Endothelial cell (in vitro differentiated cells): ENCODE results near the gene AMMECR1L. TPM values are rescaled to one million over a fixed set of nuclear protein-coding genes. Genes with fewer than 3 reads are reported as not detected.
"Not testable (repeated sequence)": the region's sequence is repeated elsewhere in the genome, so short reads cannot be mapped to it uniquely, and the experiment has no call there.

Experiments used
- DNase-seq: peaks from one replicate; pipeline ENCODE4 v3.0.0; 2021; ENCODE audit warnings: low spot score
- H3K27ac Mint-ChIP-seq: one replicate; pipeline ENCODE4 v1.8.0; 2021; ENCODE audit warnings: mixed read lengths, inconsistent platforms; ENCODE audit not compliant: unreplicated experiment
- H3K27me3 Mint-ChIP-seq: one replicate; pipeline ENCODE4 v1.8.0; 2021; ENCODE audit warnings: mild to moderate bottlenecking, moderate library complexity, mixed read lengths, inconsistent platforms; ENCODE audit not compliant: unreplicated experiment
- H3K36me3 Mint-ChIP-seq: one replicate; pipeline ENCODE4 v1.8.0; 2021; ENCODE audit warnings: mild to moderate bottlenecking, low read depth, mixed read lengths, inconsistent platforms; ENCODE audit not compliant: unreplicated experiment
- H3K4me1 Mint-ChIP-seq: one replicate; pipeline ENCODE4 v1.8.0; 2021; ENCODE audit warnings: mild to moderate bottlenecking, mixed read lengths, inconsistent platforms; ENCODE audit not compliant: unreplicated experiment
- H3K4me3 Mint-ChIP-seq: one replicate; pipeline ENCODE4 v1.8.0; 2021; ENCODE audit warnings: mild to moderate bottlenecking, mixed read lengths, inconsistent platforms; ENCODE audit not compliant: unreplicated experiment
- H3K9me3 Mint-ChIP-seq: one replicate; pipeline ENCODE4 v1.8.0; 2021; ENCODE audit warnings: mixed read lengths, inconsistent platforms; ENCODE audit not compliant: unreplicated experiment
- total RNA-seq: library from RNA; stranded (reverse); fragmentation: NEBNext Ultra II Directional; extraction: Animal tissue kit (Norgen Biotek cat#: 25700); gene quantifications from one replicate; pipeline ENCODE4 v1.2.1, GENCODE V29; 2021; ENCODE audit not compliant: unreplicated experiment
- TF ChIP-seq, protein P1 (sequence below): fragments of 200-600 bp; sonication (generic); IDR thresholded peaks from one replicate; pipeline ENCODE4 v1.5.0; 2021; ENCODE audit warnings: antibody characterized with exemption; ENCODE audit not compliant: unreplicated experiment

AMMECR1L gene
- total RNA-seq, 1 donor from 2014 or later, result 26.3 TPM

- no peaks in the 10 kb centered on the region for H3K4me1 Mint-ChIP-seq
- no peak for DNase-seq
- no peak overlapping the region for H3K27ac Mint-ChIP-seq
- no peaks in the 10 kb centered on the region for H3K9me3 Mint-ChIP-seq
- peaks cover 12% of the 10 kb centered on the region for H3K36me3 Mint-ChIP-seq
- TF ChIP-seq, protein P1, sequence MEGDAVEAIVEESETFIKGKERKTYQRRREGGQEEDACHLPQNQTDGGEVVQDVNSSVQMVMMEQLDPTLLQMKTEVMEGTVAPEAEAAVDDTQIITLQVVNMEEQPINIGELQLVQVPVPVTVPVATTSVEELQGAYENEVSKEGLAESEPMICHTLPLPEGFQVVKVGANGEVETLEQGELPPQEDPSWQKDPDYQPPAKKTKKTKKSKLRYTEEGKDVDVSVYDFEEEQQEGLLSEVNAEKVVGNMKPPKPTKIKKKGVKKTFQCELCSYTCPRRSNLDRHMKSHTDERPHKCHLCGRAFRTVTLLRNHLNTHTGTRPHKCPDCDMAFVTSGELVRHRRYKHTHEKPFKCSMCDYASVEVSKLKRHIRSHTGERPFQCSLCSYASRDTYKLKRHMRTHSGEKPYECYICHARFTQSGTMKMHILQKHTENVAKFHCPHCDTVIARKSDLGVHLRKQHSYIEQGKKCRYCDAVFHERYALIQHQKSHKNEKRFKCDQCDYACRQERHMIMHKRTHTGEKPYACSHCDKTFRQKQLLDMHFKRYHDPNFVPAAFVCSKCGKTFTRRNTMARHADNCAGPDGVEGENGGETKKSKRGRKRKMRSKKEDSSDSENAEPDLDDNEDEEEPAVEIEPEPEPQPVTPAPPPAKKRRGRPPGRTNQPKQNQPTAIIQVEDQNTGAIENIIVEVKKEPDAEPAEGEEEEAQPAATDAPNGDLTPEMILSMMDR, result no peak
- H3K27me3 Mint-ChIP-seq, result peaks cover 2% of the 10 kb centered on the region
- H3K4me3 Mint-ChIP-seq, result no peak overlapping the region
Observed at GRCh38 chr2:127843677-127844076, 42.1 kb downstream of the AMMECR1L start.

- Mint-ChIP-seq H3K27ac (no peak overlapping the region), H3K4me1 (no peaks in the 10 kb centered on the region), H3K4me3 (no peak overlapping the region), H3K9me3 (no peaks in the 10 kb centered on the region), H3K27me3 (peaks cover 4% of the 10 kb centered on the region), H3K36me3 (peaks cover 5% of the 10 kb centered on the region)
- TF ChIP-seq, protein P1, result no peak
- no peak for DNase-seq
Observed at GRCh38 chr2:127841466-127842178, 44.1 kb downstream of the AMMECR1L start.

GRCh38 chr2:127840893-127841292 is 44.9 kb downstream of the AMMECR1L start:
- H3K9me3 Mint-ChIP-seq, result no peaks in the 10 kb centered on the region
- H3K36me3 Mint-ChIP-seq, result peaks cover 4% of the 10 kb centered on the region
- H3K4me1 Mint-ChIP-seq, result no peaks in the 10 kb centered on the region
- no peak for DNase-seq
- no peak overlapping the region for H3K4me3 Mint-ChIP-seq
- TF ChIP-seq, protein P1, result no peak
- H3K27me3 Mint-ChIP-seq, result peaks cover 5% of the 10 kb centered on the region
- H3K27ac Mint-ChIP-seq, result no peak overlapping the region

GRCh38 chr2:127834951-127835350 is 50.8 kb downstream of the AMMECR1L start:
- H3K27me3 Mint-ChIP-seq, result peaks cover 3% of the 10 kb centered on the region
- TF ChIP-seq, protein P1, result no peak
- H3K36me3 Mint-ChIP-seq, result no peaks in the 10 kb centered on the region
- no peak overlapping the region for H3K4me3 Mint-ChIP-seq
- no peak for DNase-seq
- no peaks in the 10 kb centered on the region for H3K9me3 Mint-ChIP-seq
- H3K27ac Mint-ChIP-seq, result no peak overlapping the region
- no peaks in the 10 kb centered on the region for H3K4me1 Mint-ChIP-seq

DNA sequence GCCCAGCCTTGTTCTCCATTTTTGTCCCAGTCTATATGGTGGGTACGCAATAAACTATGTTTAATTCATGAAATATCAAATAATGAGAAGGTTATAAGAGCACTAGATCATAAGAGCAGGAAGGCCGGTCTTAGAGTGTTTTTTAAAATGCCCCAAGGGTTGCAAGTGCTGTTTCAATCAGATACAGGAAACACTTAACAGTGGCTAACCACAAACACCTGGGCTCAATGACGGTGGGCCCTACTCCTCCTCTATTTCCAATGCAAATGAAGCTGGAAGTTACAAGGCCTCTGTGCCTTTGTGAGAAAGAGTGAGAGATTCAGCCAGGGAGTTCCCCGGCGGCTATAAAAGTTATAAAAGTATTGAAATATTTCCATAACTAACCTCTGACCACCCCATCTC is 55.9 kb downstream of the AMMECR1L start:
- TF ChIP-seq, protein P1, result no peak
- Mint-ChIP-seq H3K9me3 (peaks cover 27% of the 10 kb centered on the region), H3K4me1 (no peaks in the 10 kb centered on the region), H3K36me3 (peaks cover 25% of the 10 kb centered on the region), H3K4me3 (no peak overlapping the region), H3K27ac (no peak overlapping the region), H3K27me3 (peaks cover 3% of the 10 kb centered on the region)
- no peak for DNase-seq

GRCh38 chr2:127826708-127827107 is 59.0 kb downstream of the AMMECR1L start:
- peaks cover 27% of the 10 kb centered on the region for H3K9me3 Mint-ChIP-seq
- peaks cover 25% of the 10 kb centered on the region for H3K36me3 Mint-ChIP-seq
- H3K27me3 Mint-ChIP-seq, DNase-seq, H3K4me1 Mint-ChIP-seq, H3K4me3 Mint-ChIP-seq, H3K27ac Mint-ChIP-seq: not testable (repeated sequence)
